ENCODE data around the gene PPFIA2. TPM values are rescaled to one million over a fixed set of nuclear protein-coding genes. Genes with fewer than 3 reads are reported as not detected.

Gene PPFIA2
- total and polyA plus RNA-seq, 8 donors = 0.15 to 9.9 (median 2.2) TPM

DNA sequence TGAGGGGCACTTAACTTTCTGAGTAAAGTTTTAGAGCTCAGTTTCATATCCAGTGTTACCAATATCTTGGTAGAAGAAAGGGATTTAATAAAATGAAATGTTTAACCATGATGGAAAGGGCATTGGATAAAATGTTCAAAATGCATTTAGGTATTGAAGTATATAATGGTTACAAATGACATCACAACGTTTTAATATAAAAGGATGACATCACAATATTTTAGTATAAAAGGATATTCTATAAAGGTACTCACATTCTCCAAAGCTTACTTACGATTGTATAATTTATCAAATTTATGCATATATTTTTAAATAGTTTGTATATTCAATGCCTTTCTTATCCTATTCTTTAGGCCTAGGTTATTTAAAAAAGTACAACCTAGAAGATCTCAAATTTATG is 226.1 kb downstream of the PPFIA2 start:
- intact Hi-C loops (cut with DNase I; ENCODE audit: low total_unique reads) = no loop called here
- TF ChIP-seq EP300 (IDR thresholded peaks at IDR 0.05) (no peak), POLR2AphosphoS5 (IDR thresholded peaks at IDR 0.05) (no peak), POLR2A (IDR thresholded peaks at IDR 0.05) (no peak)
- TF ChIP-seq, protein P1, sequence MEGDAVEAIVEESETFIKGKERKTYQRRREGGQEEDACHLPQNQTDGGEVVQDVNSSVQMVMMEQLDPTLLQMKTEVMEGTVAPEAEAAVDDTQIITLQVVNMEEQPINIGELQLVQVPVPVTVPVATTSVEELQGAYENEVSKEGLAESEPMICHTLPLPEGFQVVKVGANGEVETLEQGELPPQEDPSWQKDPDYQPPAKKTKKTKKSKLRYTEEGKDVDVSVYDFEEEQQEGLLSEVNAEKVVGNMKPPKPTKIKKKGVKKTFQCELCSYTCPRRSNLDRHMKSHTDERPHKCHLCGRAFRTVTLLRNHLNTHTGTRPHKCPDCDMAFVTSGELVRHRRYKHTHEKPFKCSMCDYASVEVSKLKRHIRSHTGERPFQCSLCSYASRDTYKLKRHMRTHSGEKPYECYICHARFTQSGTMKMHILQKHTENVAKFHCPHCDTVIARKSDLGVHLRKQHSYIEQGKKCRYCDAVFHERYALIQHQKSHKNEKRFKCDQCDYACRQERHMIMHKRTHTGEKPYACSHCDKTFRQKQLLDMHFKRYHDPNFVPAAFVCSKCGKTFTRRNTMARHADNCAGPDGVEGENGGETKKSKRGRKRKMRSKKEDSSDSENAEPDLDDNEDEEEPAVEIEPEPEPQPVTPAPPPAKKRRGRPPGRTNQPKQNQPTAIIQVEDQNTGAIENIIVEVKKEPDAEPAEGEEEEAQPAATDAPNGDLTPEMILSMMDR (IDR thresholded peaks at IDR 0.05) = no peak
- no peak overlapping the region for H3K27ac ChIP-seq
- H3K27me3 ChIP-seq = no peaks in the 10 kb centered on the region
- no peaks in the 10 kb centered on the region for H3K9me3 ChIP-seq
- DNase-seq = no peak
- WGBS, 5 donors = 62 to 75% (median 67%) methylated on average over 2 of the region's 2 CpGs
- no peaks in the 10 kb centered on the region for H3K36me3 ChIP-seq
- H3K4me3 ChIP-seq = no peak overlapping the region
- H3K4me1 ChIP-seq = no peaks in the 10 kb centered on the region

GRCh38 chr12:81530352-81530751 is 228.8 kb downstream of the PPFIA2 start:
- no peaks in the 10 kb centered on the region for H3K27me3 ChIP-seq
- DNase-seq = no peak
- intact Hi-C loops (cut with DNase I; ENCODE audit: low total_unique reads) = no loop called here
- H3K4me3 ChIP-seq = no peak overlapping the region
- TF ChIP-seq POLR2AphosphoS5 (IDR thresholded peaks at IDR 0.05) = no peak
- no peak for TF ChIP-seq EP300 (IDR thresholded peaks at IDR 0.05)
- TF ChIP-seq POLR2A (IDR thresholded peaks at IDR 0.05) = no peak
- TF ChIP-seq, protein P1 (IDR thresholded peaks at IDR 0.05) = no peak
- no peaks in the 10 kb centered on the region for H3K4me1 ChIP-seq
- no peaks in the 10 kb centered on the region for H3K9me3 ChIP-seq
- 61 to 77% (median 65%) methylated on average over 2 of the region's 2 CpGs for WGBS, 5 donors
- no peak overlapping the region for H3K27ac ChIP-seq
- H3K36me3 ChIP-seq = no peaks in the 10 kb centered on the region

GRCh38 chr12:81520064-81520945 is 238.8 kb downstream of the PPFIA2 start:
- H3K36me3 ChIP-seq = no peaks in the 10 kb centered on the region
- H3K27ac ChIP-seq = no peak overlapping the region
- H3K9me3 ChIP-seq = no peaks in the 10 kb centered on the region
- no peak for DNase-seq
- no peak for TF ChIP-seq EP300 (IDR thresholded peaks at IDR 0.05)
- no peak for TF ChIP-seq POLR2AphosphoS5 (IDR thresholded peaks at IDR 0.05)
- TF ChIP-seq, protein P1 (IDR thresholded peaks at IDR 0.05) = no peak
- TF ChIP-seq POLR2A (IDR thresholded peaks at IDR 0.05) = no peak
- intact Hi-C loops (cut with DNase I; ENCODE audit: low total_unique reads) = no loop called here
- peak overlapping the region in 3 of 4 donors; percentile 8 to 15 (median 15) for H3K4me3 ChIP-seq
- 67 to 77% (median 70%) methylated on average over 6 of the region's 6 CpGs for WGBS, 5 donors
- H3K4me1 ChIP-seq = no peaks in the 10 kb centered on the region
- no peaks in the 10 kb centered on the region for H3K27me3 ChIP-seq

GRCh38 chr12:81518638-81519037 is 240.5 kb downstream of the PPFIA2 start:
- no peaks in the 10 kb centered on the region for H3K4me1 ChIP-seq

More at GRCh38 chr12:81518638-81519037, 240.5 kb downstream of the PPFIA2 start:
- DNase-seq = no peak
- Histone ChIP-seq H3K9me3 (no peaks in the 10 kb centered on the region), H3K27me3 (no peaks in the 10 kb centered on the region), H3K27ac (no peak overlapping the region), H3K4me3 (no peak overlapping the region), H3K36me3 (no peaks in the 10 kb centered on the region)
- no peak for TF ChIP-seq POLR2AphosphoS5 (IDR thresholded peaks at IDR 0.05)
- TF ChIP-seq POLR2A (IDR thresholded peaks at IDR 0.05) = no peak
- TF ChIP-seq EP300 (IDR thresholded peaks at IDR 0.05) = no peak
- TF ChIP-seq, protein P1 (IDR thresholded peaks at IDR 0.05) = no peak
- intact Hi-C loops (cut with DNase I; ENCODE audit: low total_unique reads) = no loop called here
- WGBS, 5 donors = 28 to 70% (median 38%) methylated on average over 1 of the region's 1 CpG

Measured in stomach (tissue), 9 donors.